GM19463 (cell line): ENCODE data around the gene PTGER2.
A peak's percentile ranks its signal among the peaks of the same experiment; 100 is the strongest.

Experiments
- ATAC-seq: cut with Tn5 transposase; IDR thresholded peaks from one replicate; pipeline ENCODE4 v1.9.1; 2021; ENCODE audit warnings: mild to moderate bottlenecking, moderate library complexity; ENCODE audit not compliant: unreplicated experiment

Gene PTGER2, protein sequence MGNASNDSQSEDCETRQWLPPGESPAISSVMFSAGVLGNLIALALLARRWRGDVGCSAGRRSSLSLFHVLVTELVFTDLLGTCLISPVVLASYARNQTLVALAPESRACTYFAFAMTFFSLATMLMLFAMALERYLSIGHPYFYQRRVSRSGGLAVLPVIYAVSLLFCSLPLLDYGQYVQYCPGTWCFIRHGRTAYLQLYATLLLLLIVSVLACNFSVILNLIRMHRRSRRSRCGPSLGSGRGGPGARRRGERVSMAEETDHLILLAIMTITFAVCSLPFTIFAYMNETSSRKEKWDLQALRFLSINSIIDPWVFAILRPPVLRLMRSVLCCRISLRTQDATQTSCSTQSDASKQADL

DNA sequence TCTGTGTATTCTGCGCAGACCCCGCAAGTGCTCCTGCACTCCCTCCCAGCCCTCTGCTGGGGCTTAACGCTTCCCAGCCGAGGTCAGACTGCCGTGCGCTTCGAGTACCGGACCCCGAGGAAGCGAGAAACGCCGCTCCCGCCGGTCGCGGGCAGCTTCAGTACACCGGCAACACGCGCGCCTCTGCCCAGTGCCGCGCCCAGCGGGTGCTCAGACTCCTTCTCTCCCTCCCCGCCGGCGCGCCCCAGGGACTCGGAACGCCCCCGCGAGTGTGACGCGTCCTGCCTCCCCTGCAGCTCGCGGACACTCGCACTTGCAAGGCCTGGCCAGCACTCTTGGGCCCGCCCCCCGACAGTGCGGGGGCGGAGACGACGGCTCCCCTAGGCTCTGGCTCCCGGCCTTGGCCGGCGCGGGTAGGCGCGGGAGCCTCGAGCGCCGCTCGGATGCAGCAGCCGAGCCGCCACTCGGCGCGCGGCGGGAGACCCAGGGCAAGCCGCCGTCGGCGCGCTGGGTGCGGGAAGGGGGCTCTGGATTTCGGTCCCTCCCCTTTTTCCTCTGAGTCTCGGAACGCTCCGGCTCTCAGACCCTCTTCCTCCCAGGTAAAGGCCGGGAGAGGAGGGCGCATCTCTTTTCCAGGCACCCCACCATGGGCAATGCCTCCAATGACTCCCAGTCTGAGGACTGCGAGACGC, at the start of gene PTGER2:
PTGER2 (plus strand) TSS at position 410 of the 692 bp plus-strand sequence; CDS start at position 647, 237 bp downstream.
- ATAC-seq, result peak; percentile 57

DNA sequence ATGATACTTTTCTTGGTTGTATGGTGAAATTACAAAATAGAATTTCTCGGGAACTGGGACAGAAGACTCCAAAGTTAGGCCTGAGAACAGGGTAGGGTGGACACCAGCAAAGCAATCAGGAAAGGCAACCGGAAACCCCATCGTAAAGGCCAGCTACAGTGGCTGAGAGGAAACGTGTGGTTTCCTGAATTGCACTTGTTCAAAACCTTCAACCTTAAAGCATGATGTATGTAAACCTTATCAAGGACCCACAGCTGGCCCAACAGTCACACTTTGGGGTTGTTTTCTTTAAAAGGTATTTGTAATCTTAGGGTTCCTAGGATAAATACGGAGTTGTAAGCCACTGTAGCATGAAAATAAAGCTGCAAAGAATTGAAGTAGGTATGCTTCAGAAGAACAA, 48.9 kb upstream of the PTGER2 start:
- no peak for ATAC-seq

DNA sequence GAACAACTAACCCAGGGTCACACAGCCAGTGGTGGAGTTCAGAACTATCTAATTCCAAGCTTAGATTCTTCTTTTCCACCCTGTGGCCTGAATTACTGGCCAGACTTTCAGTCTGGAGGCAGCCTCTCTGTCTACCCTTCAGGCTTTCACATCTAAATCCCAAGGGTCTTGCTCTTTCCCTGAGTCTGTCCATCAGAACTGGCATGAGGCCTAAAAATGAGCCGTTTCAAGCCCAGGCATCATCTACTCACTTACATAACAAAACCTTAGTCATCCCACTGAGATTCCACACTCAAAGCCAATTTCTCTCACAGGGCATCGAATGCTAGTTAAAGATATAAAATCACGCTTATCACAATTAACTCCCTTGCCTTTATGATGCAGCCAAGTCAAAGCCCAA, 47.9 kb upstream of the PTGER2 start:
- no peak for ATAC-seq

DNA sequence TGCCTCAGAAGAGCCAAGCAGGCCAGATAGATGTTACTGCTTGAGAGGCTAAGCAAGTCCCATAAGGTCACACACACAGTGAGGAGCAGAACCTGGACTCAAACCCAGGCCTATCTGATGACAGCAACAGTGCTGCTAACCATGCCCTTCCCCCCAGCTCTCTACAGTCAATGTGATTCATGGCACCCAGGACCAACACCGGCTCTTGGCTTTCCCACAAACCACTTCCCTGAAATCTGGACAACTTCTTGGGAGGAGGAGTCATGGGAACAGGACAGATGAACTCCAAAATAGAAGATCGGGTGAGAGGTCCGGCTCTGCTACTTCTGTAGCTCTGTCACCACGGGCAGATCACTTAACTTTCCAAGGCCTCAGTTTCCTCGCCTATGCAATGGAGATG, 47.3 kb upstream of the PTGER2 start:
- no peak for ATAC-seq

DNA sequence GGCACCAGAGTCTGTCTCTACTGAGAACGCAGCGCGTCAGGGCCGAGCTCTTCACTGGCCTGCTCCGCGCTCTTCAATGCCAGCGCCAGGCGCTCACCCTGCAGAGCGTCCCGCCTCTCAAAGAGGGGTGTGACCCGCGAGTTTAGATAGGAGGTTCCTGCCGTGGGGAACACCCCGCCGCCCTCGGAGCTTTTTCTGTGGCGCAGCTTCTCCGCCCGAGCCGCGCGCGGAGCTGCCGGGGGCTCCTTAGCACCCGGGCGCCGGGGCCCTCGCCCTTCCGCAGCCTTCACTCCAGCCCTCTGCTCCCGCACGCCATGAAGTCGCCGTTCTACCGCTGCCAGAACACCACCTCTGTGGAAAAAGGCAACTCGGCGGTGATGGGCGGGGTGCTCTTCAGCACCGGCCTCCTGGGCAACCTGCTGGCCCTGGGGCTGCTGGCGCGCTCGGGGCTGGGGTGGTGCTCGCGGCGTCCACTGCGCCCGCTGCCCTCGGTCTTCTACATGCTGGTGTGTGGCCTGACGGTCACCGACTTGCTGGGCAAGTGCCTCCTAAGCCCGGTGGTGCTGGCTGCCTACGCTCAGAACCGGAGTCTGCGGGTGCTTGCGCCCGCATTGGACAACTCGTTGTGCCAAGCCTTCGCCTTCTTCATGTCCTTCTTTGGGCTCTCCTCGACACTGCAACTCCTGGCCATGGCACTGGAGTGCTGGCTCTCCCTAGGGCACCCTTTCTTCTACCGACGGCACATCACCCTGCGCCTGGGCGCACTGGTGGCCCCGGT, 46.4 kb upstream of the PTGER2 start, which contains the start of gene PTGDR:
PTGDR (plus strand) TSS at position 198 of the 778 bp plus-strand sequence; CDS start at position 315, 117 bp downstream.
- ATAC-seq, result no peak

DNA sequence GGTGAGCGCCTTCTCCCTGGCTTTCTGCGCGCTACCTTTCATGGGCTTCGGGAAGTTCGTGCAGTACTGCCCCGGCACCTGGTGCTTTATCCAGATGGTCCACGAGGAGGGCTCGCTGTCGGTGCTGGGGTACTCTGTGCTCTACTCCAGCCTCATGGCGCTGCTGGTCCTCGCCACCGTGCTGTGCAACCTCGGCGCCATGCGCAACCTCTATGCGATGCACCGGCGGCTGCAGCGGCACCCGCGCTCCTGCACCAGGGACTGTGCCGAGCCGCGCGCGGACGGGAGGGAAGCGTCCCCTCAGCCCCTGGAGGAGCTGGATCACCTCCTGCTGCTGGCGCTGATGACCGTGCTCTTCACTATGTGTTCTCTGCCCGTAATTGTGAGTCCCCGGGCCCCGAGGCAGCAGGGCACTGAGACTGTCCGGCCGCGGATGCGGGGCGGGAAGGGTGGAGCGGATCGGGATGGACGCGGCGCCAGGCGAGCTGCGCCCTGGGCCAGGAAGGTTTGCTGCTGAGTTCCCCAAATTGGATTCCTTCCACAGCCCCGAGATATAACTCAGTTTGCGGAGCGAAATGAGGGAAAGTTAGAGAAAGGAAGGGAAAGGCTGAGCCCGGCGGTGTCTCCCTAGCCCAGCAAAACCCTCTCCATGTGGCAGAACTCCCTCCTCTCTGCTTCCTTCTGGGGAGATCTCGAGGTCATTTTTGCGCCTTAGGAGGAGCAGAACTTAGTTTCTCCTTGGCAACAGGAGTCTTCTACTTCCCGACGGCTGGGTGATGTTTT, 45.6 kb upstream of the PTGER2 start:
- ATAC-seq, result no peak

DNA sequence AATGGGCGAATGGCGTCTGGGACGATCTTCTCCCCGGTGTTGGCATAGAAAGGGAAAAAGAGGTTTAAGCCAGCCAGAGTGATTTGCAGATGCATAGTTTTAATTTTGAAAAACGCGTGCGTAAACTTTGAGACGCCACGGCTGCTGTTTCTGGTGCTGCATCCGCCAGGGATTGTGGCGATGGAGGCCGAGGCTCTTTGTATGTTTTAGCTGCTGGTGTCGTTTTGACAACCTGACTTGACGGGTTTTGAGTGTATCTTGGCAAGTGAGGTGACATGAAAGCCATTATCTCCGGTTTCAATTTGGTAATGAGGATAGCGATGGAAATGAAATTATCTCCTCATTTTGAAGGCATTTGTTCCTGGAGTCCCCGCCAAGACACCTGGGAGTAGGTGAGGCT, 45.0 kb upstream of the PTGER2 start:
- ATAC-seq, result no peak

DNA sequence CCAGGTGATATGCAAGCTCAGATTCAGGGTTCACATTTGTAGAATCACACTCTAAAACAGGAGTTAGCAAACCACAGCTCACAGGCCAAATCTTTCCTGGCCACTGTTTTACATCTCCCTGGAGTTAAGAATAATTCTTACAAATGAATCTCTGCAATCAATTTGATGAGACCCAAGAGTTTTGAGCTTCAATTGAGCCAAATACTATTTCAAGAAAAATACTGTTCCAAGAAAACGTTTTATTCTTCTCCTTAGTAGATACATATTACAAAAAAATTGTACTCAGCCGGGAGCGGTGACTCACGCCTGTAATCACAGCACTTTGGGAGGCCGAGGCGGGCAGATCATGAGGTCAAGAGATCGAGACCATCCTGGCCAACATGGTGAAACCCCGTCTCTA, 44.1 kb upstream of the PTGER2 start:
- no peak for ATAC-seq

DNA sequence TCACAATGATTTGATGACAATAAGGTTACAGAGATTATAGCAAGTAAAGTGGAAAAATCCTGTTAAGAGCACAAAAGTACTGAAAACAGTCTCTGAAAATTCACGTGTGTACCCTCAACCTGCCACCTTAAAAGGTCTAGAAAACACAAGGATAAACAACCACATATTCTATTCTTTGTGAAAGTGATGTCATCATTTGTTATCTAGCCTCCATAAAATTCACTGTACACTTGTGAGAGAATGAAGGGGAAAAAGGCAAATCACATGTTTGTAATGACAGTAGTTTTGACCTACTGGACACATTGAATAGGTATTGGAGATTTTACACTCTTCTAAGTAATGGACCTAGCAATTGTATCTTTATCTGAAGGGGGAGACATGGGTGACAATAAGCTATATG, 42.6 kb upstream of the PTGER2 start:
- no peak for ATAC-seq

DNA sequence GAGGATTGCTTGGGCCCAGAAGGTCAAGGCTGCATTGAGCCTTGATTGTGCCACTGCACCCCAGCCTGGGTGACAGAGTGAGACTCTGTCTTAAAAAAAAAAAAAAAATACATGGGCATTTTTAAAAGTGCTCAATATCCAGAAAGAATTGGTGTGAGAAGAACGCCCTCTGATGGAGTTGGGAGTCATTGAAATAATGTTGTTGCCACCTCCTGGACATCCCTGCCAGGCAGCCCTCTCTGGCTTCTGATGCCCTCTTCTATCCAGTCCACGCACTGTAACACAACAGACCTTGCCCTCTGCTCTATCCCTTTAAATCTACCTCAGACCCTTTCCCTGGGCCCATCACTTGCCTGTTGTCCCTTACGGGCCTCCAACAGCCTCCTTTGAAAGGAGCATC, 41.7 kb upstream of the PTGER2 start:
- ATAC-seq, result no peak

DNA sequence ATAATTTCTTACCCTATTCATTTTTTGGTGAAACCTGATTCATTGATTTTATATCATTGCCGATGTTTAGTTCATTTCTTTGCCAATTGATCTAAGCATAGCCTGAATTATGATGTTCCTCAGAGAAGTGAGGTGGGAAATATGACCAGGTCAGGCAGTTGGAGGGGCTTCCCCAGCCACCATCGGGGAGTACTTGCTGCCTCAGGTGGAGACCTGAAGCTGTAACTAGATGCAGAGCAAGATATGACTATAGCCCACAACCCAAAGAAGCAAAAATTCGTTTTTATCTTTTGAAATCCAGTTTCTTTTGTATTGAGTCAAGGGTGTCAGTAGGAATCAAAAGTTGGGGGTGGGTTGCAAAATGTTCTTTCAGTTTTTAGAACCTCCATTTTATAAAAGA, 38.7 kb upstream of the PTGER2 start:
- ATAC-seq, result no peak

DNA sequence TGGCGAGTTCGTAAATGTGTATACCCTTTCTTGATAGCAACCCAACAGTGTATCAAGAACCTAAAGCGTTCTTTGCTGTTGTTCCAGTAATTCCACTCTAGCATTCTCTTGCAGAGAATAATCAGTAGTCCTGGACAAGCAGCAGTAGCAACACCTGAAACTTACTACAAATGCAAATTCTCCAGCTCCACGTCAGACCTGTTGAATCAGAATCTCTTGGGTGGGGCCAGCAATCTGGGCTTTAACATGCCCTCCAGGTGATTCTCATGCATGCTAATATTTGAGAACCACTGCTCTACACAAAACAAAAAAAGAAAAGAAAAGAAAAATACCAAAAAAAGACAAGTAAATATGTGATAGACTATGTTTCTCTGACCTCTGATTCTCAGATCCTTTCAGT, 36.6 kb upstream of the PTGER2 start:
- ATAC-seq, result no peak

DNA sequence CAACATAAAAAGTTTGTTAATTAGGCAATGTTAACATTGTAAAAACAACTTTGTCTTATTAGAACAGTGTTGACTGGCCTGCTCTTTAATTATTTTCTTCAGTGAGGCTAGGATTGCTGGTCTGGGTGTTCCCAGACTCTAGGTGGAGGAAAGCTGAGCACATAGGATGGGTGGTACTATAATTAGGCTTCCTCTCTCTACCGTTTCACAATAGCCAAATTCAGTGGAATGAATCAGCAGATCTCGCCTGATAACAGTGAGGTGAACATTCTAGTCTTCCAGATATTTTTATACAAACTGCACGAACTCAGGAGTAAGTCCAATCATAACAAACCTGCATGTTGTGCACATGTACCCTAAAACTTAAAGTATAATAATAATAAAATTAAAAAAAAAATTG, 34.7 kb upstream of the PTGER2 start:
- ATAC-seq, result no peak

DNA sequence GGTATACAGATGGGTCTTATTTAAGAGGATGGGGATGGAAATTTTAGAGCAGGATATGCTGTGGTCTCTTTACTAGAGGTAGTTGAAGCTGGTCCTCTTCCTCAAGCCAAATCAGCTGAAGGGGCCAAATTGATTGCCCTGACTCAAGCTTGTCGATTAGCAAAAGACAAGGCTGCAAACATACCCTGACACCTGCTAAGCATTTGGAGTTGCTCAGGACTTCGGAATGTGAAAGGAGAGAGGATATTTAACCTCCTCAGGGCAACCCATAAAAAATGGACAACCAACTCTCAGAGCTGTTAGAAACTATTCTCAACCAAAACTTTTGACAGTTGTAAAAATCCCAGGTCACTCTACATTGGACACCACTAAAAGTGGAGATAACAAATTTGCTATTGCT, 31.0 kb upstream of the PTGER2 start:
- ATAC-seq, result no peak

DNA sequence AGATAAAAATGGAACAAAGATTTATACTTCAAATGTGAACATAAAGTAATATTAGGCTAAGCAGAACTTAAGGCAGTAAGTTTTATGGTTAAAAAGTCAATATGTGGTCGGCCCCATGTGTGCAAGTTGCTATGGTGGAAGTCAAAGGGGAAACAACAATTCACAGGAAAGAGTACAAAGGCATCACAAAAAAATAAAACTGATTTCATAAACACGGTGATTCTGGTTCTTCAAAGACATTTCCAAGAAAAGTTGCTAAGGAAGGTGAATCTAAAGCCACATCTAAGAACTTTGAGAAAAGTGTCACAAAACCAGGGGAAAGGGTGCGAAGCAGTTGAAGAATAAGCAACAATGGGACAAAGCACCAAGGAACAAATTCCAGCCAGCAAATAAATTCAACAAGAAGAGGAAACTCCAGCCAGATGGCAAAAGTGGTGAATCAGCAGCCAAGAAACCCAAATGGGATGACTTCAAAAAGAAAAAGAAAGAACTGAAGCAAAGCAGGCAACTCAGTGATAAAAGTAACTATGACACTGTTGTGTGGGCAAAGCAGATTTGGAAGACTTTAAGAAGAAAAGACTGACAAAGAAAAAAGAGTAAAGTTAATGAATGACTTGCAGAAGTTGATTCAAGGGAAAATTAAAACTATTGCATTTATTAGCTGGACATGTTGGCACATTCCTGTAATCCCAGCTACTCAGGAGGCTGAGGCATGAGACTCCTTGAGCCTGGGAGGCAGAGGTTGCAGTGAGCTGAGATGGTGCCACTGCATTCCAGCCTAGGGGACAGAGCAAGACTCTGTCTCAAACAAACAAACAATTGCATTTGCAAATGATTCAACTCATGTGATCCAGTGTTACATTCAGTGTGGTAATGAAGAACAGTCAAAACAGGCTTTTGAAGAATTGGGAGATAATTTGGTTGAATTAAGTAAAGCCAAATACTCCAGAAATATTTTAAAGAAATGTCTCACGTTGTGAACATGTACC, 27.2 kb upstream of the PTGER2 start:
- ATAC-seq, result no peak

DNA sequence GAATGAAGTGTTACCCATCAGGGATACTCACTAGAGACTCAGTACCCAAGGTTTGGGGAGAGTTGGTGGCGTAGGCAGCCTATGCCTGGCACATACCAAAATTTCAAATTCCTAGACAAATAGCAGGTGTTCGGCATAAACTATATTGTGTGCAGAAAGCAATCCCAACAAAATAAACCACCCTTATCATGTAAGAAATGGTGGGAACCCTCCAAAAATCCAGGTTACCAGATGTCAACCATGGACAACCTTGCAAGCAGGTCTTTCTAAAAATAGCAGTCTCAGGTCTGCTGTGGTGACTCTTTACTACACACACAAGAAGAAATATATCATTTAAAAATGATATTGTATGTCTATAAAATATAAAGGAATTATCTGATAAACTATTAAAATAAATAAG, 17.7 kb upstream of the PTGER2 start:
- ATAC-seq, result no peak

DNA sequence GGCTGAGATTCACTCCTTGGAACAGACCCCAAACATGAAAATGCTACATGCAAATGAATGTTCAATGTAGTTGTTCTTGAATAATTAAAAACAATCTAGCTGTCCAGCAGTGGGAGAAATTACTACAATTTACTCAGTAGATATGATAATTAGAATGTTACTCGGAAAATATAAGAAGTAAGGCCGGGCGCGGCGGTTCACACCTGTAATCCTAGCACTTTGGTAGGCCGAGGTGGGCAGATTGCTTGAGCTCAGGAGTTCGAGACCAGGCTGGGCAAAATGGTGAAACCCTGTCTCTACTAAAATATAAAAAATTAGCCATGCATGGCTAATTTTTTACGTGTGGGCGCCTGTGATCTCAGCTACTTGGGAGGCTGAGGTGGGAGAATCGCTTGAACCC, 15.3 kb upstream of the PTGER2 start:
- no peak for ATAC-seq

DNA sequence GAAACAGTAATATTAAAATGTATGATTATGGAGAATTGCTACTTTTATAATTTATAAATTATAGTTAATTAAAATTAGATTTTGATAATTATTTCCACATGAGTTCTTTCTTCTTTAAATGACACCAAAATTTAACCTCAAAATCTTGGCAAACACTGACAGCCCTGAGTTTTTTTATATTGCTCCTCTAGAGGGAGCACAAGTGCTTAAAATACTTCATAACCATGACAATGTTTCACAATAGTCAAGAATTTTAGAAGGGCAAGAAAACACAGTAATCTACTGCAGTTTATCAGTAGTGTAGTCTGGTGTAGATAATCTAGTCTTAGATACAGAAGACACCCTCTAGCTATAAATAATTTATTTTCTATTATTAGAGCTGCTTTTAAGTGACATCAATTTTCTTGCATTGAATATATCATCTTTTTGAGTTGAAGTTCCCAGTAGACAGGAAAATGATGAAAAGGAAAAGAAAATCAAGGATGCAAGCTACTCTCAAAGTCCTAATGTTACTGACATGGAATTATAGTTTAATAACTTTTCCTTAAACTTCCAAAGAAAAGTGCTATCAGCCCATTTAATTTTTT, 14.3 kb upstream of the PTGER2 start:
- ATAC-seq, result no peak

DNA sequence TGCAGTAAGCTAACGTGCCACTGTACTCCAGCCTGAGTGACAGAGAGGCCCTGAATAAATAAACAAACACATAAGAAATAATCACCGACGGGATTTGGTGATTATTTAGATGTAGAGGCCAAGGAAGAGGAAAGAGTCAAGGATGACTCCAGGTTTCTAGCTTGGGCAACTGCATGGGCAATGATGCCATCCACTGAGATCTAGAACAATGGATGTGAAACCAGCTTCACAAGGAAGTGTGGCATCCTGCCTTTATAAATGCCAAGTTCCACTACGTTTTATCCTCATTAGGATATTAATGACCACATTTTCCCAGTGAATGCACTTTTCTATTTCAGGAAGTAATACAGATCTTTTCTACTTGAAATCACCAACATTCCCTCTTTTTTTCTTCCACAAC, 10.9 kb upstream of the PTGER2 start:
- ATAC-seq, result no peak
